RCC 7860 (cell line): Measurements from ENCODE around the gene SLC25A3.
"Not testable (repeated sequence)": the region's sequence is repeated elsewhere in the genome, so short reads cannot be mapped to it uniquely, and the experiment has no call there.

Source experiments
- DNase-seq: peaks from one replicate; pipeline ENCODE4 v3.0.0-alpha.2; 2015; ENCODE audit warnings: low spot score
- FAIRE-seq: peaks from 2 replicates; lab custom pipeline; 2012; peaks lifted over from hg19 to GRCh38; lab: Jason Lieb, UNC

SLC25A3 gene

DNA sequence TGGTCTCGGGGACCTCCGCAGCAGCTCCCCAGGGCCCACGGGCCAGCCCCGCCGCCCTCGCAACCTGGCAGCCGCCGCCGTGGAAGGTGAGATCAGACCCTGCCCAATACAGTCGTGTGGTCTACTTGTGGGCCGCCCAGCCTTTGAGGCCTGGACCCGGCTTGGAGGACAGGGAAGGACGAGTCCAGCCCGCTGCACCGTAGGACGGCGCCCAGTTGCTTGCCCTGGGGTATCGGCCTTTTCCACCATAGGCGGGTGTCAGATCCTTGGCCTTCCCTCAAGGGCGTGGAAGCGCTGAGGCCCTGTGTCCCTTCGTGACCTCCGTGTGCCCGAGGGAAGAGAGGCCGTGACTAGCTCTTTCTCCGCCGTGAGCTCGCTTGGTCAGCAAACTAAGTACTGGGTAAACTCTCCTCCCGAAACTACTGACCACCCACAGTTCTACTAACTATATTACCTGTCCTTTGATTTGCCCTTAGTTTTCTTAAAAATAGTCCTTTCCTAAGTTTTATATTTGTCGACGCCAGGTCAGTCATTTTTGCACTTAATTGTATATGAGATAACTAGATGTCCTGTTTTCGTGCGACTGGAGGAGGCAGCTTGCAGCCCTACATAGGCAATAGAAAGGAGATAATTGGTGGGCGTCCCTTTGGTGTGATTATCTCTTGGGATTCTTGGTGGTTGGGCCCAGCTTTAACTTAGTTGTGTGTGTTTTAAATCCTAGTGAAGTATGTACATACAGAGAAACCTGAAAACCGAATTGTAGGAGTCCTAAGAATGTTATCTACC, 757 bp downstream of the SLC25A3 start:
- FAIRE-seq (no peak), DNase-seq (no peak)

DNA sequence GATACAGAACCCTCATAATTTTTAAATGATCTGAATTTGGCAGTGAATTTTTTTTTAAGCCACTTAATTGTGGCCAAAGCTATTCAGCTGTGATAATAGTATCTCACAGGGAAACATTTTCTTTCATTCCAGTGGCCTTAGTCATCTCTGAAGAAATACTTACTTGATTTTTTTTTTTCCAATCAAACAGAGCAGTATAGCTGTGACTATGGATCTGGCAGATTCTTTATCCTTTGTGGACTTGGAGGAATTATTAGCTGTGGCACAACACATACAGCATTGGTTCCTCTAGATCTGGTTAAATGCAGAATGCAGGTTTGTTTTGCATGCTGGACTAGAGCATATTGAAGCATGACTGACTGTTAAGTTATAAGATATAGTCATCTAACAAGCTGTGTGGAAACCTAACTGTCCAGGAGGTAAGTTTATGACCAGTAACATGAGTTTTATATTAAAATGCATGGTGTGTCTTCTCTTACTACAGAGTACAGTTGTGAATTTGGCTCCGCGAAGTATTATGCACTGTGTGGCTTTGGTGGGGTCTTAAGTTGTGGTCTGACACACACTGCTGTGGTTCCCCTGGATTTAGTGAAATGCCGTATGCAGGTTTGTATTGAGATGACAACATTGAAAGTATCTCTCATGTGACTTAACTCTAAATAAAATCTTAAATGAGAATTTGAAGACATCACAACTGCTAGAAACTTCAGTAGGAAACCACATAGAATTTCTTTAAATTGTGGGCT, 1.9 kb downstream of the SLC25A3 start:
- FAIRE-seq, result peak; percentile 72
- peak; percentile 42 for DNase-seq

DNA sequence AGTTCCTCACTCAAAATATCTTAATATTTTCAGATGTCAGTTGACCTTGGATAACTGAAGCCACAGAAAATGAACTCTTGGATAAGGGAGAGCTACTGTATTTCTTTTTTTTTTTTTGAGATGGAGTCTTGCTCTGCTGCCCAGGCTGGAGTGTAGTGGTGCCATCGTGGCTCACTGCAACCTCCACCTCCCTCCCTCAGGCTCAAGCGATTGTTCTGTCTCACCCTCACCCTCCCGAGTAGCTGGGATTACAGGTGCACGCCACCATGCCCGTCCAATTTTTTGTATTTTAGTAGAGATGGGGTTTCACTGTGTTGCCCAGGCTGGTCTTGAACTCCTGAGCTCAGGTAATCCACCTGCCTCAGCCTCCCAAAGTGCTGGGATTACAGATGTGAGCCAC, 3.8 kb downstream of the SLC25A3 start:
- DNase-seq, FAIRE-seq: not testable (repeated sequence)

DNA sequence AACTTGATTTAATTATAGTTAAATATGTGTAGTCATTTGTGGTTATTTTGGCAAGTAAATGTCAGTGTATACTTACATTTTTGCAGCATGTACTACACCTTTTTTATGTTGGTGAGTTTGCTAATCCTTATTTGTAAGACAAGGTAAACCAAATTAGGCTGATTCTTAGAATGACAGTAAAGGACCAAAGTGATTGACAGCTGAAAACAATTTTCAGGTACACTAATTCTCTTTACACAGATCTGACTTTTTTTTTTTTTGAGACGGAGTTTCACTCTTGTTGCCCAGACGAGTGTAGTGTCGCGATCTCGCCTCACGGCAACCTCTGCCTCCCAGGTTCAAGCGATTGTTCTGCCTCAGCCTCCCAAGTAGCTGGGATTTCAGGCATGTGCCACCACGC, 8.4 kb downstream of the SLC25A3 start:
- FAIRE-seq (no peak), DNase-seq (no peak)

DNA sequence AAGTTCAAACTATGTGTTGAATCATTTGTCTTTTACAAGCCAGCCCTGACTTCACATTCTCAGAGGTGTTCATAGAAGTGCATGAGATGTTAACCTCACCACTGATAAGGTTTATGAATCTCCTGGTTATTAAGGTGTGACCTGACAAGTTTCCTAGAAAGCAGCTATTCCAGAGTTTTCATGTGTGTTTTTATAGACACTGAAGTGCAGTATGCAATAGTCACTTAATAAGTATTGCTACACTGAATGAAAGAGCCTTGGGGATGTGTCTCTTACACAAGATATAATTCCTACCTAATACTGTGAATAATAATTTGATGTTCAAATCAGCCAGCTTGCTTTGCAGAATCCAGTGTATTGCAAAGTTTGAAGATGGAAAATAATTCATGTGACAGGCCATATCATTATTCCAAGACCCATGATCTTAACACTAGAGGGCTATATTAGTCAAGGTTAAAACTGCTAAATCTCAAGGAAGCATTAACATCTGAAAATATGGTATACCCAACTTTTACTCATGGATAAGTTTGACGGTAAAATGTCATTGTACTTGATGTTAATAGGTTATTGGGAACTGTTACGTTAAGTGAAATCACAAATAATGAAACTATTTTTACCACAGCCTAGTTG, 13.0 kb downstream of the SLC25A3 start:
- FAIRE-seq (no peak), DNase-seq (no peak)

DNA sequence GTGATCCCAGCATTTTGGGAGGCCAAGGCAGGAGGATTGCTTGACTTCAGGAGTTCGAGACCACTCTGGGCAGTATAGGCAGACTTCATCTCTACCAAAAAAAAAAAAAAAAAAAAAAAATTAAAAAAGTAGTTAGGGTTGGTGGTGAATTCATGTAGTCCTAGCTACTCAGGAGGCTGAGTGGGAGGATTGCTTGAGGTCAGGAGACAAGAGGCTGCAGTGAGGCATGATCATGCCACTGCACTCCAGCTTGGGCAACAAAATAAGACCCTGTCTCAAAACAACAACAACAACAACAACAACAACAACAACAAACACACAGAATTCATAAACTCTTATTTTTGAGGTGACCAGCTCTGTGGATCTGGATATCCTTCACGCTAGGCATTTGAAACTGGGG, 17.1 kb downstream of the SLC25A3 start:
- no peak for FAIRE-seq

DNA sequence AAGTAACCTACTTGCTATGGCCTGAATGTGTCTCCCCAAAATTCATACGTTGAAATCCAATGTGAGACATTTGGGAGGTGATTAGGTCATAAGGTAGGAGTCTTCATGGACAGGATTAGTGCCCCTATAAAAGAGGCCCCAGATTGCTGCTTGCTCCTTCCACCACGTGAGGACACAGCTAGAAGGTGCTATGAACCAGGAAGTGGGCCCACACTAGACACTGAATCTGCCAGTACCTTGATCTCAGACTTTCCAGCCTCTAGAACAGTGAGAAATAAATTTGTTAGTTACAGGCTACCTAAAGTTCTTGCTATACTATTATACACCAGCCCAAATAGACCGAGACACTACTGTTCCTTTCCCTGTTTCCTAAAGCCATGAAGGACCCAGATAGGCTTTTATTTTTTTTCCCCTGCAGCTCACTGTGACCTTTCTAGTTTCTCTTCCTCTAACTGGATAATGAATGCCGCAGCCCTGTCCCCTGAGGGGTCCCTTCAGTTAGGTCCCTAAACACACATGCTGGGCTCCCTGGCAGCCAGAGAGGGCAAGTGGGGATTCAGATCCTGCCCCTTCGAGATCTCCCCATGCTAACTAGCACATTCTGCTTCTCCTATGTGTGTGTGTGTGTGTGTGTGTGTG, 19.3 kb downstream of the SLC25A3 start:
- no peak for DNase-seq
- FAIRE-seq, result no peak

More for the DNA sequence above, 17.1 kb downstream of the SLC25A3 start:
- DNase-seq, result no peak

DNA sequence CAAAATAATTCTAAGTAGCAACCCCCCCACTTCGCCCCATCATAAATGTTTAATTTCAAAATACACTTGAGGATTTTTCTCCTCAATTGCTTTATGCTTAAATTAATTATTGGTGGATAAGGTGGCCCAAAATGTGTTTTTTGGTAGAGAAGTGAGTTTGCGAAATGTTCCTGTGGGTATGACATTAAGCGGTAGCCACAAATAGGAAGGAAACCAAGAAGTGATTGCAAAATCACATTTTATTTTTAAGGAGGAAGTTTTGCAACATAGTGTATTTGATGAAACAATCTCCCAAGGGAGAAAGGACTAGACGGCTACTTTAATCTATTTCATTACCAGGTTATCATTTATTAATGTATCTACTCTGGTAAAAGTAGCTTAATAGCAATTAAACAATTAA, 25.5 kb downstream of the SLC25A3 start:
- no peak for FAIRE-seq
- DNase-seq, result no peak

DNA sequence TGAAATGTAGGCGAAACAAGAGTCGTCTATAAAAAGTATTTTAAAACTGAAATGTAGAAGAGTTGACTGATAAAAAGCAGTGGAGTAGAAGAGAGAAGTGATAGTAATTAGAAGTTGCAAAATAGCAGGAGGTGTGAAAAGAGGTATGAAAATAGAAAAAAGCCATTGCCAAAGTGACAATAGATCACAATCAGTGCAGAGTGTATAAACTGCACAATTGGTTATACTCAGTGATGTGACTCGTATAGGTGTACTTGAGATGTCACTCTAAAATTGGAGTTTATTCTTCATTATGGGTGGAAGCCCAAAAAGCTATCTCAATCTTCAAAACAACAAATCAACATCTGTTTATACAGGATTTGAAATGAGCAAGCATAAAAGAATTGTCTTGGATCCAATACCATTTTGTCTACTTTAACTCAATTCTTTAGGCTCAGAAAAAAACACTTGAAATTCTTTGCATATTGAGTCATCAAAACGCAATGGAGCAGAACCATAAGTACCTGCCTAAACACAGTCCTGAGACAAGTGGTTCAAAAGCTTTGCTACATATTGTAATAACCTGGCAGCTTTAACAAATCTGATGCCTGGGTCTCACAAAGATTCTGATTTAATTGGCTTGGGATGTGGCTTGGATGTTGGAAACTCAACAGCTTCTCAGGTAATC, 42.3 kb downstream of the SLC25A3 start:
- FAIRE-seq (peak; percentile 96), DNase-seq (peak; percentile 69)

DNA sequence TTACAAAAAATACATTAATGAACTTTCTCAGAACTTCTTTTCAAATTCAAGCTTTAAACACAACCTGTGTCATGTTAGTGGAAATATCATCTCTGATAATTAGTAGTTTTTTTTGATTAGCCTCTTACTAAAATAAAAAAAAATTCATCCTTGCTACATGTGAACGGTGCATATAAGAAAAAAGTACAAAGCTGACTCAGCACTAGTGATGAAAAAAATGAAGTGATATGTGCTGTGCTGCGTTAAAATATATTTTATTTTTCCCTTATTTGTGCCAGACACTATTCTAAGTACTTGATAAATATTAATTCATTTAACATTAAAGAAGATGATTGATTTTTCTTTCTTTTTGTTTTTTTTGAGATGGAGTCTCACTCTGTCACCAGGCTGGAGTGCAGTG, 43.6 kb downstream of the SLC25A3 start:
- DNase-seq (no peak), FAIRE-seq (no peak)

DNA sequence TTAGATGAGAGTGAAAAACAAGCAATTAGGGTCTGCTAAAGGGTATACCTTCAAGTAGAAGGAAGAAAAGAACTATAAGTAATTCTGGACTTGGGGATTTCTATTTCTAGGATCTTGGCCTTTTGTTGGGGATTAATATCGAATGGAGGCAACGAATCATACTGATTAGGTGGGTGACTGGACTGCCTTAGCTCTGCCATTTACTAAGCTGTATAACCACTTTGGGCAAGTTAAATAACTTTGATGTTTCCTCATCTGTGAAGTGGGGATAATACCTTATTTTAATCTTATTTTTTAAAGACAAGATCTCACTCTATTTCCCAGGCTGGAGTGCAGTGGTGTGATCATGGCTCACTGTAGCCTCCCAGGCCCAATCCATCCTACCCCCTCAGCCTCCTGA, 44.5 kb downstream of the SLC25A3 start:
- DNase-seq, result no peak
- no peak for FAIRE-seq

DNA sequence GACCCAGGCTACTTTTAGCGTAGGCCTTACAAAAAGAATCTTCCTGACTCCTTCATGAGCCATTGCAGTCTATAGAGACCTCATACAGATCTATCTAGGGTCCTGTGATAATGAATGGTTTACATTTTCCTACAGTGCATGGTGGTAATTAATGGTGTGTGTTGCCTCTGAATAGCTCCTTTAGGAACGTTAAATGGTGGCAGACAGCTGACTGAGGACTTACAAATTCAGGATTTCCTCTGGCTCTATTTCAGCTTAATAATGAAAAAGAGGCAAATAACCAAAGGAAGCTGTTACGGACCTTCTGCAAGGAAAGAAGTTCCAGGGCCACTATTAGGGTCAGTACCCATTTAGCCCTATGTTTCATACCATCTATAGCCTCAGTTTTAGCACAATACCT, 46.0 kb downstream of the SLC25A3 start:
- no peak for FAIRE-seq

DNA sequence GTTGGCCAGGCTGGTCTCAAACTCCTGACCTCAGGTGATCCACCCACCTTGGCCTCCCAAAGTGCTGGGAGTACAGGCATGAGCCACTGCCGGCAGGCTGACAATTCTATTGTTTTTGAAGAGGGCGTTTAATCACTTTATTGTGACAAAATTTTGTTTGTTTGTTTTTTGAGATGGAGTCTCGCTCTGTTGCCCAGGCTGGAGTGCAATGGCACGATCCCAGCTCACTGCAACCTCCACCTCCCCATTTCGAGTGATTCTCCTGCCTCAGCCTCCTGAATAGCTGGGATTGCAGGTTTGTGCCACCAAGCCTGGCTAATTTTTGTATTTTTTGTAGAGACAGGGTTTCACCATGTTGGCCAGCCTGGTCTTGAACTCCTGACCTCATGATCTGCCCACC, 49.3 kb downstream of the SLC25A3 start:
- not testable (repeated sequence) for FAIRE-seq, DNase-seq

More for the DNA sequence above, 46.0 kb downstream of the SLC25A3 start:
- DNase-seq, result no peak

DNA sequence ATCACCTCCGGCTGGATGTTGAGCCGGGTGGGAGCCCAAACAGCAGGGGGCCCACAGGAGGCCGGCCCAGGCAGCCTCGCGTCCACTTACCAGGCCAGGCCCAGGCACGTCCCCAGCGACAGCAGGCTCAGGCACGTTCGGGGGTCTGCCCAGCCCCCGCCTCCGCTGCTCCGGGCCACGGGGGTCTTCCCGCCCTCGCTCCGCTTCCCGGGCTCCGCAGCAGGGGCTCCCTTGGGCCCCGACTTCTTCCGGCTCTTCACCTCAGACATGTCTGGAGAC, 50.9 kb downstream of the SLC25A3 start:
- DNase-seq (peak; percentile 43), FAIRE-seq (no peak)

DNA sequence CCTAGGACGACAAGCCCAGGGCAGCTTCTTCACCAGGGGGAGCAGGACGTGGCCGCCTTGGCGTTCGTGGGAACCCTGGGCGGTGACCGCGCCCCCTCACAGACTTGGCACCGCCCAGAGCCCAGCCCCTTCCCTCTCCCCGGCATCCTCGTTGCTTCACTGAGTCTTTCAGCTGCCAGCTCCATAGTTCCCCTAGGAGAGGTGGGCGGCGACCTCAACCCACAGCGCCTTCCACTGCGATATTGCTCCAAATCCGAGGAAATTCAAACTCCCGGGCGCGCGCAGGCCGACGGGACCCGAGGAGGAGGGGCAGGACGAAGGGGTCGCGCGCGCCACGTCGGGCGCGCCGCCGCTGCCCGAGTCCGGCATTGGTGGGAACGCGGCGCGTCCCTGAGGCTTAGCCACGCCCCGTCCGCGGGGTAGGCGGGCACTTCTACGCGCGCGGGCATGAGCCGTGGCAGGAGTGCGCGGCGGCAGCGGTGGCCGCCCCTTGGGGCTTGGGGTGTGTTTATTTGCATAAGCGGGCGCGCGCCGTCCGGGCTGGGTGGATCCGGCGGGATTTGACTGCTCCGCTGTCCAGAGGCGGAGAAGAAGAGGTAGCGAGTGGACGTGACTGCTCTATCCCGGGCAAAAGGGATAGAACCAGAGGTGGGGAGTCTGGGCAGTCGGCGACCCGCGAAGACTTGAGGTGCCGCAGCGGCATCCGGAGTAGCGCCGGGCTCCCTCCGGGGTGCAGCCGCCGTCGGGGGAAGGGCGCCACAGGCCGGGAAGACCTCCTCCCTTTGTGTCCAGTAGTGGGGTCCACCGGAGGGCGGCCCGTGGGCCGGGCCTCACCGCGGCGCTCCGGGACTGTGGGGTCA, 51.5 kb downstream of the SLC25A3 start, which contains the start of the genes APAF1 and IKBIP:
Gene APAF1, plus strand, starts transcription at position 579 of the 860 bp plus-strand sequence. CDS start 3,070 bp downstream, outside the sequence.
Gene IKBIP, minus strand, starts transcription at position 77 of the 860 bp plus-strand sequence. CDS start 87 bp downstream, outside the sequence.
- DNase-seq, result peak; percentile 85
- FAIRE-seq, result no peak

DNA sequence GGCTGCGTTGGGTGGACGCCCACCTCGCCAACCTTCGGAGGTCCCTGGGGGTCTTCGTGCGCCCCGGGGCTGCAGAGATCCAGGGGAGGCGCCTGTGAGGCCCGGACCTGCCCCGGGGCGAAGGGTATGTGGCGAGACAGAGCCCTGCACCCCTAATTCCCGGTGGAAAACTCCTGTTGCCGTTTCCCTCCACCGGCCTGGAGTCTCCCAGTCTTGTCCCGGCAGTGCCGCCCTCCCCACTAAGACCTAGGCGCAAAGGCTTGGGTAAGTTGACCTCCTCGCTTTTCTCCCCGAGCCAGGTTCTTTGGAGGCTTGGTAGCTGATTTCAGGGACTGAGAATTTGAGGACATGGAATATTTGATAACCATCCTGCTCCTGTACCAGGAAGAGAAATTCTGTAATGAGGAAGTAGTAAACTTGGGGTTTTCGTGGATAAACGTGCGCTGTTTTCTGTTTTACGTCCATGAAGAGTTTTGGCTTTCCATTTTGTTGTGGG, 52.1 kb downstream of the SLC25A3 start:
- DNase-seq, result no peak
- no peak for FAIRE-seq

DNA sequence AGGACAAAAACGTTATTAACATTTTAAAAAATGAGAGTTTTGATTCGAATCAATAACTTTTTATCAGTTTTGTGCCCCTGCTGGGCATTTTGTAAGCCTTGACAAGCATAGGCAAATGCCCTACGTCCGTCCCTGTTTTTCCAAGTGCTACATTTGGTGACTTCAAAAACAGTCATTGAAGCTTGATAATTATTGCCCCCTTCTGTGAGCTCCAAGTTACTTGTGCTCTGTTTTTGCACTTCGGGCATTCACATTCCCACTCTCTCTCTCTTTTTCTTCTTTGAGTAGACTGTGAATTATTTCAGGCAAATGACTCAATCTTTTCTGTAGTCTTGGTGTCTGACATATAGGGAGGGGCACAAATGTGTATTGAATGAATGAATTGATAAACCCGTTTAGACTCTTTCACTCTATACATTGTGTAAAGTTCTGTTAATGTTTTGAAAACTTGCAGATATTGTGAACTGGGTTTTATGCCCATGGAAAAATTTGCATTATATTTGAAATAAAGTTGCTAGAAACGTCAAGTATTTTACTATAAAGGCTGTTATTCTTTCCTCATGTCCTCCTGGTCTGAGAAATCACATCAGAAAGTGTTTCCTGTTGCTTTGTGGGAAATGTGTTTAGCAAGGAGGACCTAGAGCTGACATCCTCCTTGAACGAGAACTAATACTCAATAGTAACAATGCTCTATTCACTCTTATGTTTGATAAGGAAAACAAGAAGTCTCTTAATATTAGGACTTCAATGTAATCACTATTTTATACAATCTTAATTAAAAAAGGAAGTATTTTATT, 53.0 kb downstream of the SLC25A3 start:
- FAIRE-seq (peak; percentile 25), DNase-seq (peak; percentile 35)

DNA sequence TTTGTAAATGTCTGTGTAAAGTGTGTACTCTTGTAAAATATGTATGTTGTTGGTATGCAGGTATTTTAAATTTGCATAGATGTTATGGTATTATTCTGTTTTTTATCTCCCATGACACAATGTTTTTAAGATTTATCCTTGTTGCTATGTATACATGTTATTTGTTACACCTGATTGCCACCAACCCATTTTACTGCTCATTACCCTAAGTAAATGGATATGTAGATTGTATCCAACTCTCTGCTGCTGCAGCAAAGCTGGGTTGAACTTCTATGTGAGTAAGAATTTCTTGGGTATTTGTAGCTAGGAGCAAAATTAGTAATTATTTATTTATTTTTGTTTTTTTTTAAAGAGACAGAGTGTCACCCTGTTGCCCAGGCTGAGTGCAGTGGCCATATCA, 57.8 kb downstream of the SLC25A3 start:
- no peak for FAIRE-seq
- DNase-seq, result no peak
